ENCODE measurements around the gene YJEFN3.

DNA sequence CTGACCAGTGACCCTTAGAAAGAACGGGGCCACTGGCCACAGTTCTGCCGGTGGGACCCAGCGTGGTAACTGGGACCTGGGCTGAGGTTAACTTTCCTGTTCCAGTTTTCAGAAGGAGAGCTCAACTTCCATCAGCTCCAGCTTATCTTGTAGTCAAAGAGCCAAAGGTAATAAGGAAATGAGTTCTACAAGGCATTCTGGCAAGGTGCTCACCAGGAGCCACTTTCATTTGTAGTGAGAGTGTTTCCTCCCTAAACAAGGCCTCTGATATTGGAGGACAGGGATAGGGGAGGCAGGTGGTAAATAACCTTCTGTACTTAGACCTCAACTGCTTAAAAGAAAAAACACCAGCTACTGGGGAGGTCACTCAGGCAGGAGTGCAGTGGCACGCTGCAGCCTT, 51.7 kb downstream of the YJEFN3 start:
- TF ChIP-seq, protein P1, sequence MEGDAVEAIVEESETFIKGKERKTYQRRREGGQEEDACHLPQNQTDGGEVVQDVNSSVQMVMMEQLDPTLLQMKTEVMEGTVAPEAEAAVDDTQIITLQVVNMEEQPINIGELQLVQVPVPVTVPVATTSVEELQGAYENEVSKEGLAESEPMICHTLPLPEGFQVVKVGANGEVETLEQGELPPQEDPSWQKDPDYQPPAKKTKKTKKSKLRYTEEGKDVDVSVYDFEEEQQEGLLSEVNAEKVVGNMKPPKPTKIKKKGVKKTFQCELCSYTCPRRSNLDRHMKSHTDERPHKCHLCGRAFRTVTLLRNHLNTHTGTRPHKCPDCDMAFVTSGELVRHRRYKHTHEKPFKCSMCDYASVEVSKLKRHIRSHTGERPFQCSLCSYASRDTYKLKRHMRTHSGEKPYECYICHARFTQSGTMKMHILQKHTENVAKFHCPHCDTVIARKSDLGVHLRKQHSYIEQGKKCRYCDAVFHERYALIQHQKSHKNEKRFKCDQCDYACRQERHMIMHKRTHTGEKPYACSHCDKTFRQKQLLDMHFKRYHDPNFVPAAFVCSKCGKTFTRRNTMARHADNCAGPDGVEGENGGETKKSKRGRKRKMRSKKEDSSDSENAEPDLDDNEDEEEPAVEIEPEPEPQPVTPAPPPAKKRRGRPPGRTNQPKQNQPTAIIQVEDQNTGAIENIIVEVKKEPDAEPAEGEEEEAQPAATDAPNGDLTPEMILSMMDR (tag by site-specific recombination; IDR thresholded peaks at IDR 0.05), result no peak
- TF ChIP-seq ZNF214 (tag by site-specific recombination; IDR thresholded peaks at IDR 0.05; ENCODE audit: borderline replicate concordance) (no peak), ZNF549 (tag by site-specific recombination; IDR thresholded peaks at IDR 0.05) (no peak), MEIS1 (CRISPR knock-in tag; IDR thresholded peaks at IDR 0.05; ENCODE audit: borderline replicate concordance) (no peak), ZNF623 (tag by site-specific recombination; IDR thresholded peaks at IDR 0.05) (no peak), ZNF792 (tag by site-specific recombination; IDR thresholded peaks at IDR 0.05) (no peak), ZNF274 (IDR thresholded peaks at IDR 0.05; ENCODE audit: low read length) (no peak), ZNF274 (tag by site-specific recombination; IDR thresholded peaks at IDR 0.05; ENCODE audit: borderline replicate concordance) (no peak)
- TF ChIP-seq, protein P2, sequence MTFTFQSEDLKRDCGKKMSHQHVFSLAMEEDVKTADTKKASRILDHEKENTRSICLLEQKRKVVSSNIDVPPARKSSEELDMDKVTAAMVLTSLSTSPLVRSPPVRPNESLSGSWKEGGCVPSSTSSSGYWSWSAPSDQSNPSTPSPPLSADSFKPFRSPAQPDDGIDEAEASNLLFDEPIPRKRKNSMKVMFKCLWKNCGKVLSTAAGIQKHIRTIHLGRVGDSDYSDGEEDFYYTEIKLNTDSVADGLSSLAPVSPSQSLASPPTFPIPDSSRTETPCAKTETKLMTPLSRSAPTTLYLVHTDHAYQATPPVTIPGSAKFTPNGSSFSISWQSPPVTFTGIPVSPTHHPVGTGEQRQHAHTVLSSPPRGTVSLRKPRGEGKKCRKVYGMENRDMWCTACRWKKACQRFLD (tag by site-specific recombination; IDR thresholded peaks at IDR 0.05), result no peak
- TF ChIP-seq, protein P3, sequence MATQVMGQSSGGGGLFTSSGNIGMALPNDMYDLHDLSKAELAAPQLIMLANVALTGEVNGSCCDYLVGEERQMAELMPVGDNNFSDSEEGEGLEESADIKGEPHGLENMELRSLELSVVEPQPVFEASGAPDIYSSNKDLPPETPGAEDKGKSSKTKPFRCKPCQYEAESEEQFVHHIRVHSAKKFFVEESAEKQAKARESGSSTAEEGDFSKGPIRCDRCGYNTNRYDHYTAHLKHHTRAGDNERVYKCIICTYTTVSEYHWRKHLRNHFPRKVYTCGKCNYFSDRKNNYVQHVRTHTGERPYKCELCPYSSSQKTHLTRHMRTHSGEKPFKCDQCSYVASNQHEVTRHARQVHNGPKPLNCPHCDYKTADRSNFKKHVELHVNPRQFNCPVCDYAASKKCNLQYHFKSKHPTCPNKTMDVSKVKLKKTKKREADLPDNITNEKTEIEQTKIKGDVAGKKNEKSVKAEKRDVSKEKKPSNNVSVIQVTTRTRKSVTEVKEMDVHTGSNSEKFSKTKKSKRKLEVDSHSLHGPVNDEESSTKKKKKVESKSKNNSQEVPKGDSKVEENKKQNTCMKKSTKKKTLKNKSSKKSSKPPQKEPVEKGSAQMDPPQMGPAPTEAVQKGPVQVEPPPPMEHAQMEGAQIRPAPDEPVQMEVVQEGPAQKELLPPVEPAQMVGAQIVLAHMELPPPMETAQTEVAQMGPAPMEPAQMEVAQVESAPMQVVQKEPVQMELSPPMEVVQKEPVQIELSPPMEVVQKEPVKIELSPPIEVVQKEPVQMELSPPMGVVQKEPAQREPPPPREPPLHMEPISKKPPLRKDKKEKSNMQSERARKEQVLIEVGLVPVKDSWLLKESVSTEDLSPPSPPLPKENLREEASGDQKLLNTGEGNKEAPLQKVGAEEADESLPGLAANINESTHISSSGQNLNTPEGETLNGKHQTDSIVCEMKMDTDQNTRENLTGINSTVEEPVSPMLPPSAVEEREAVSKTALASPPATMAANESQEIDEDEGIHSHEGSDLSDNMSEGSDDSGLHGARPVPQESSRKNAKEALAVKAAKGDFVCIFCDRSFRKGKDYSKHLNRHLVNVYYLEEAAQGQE (tag by site-specific recombination; IDR thresholded peaks at IDR 0.05), result no peak
